ENCODE data around the gene PLAAT2.

DNA sequence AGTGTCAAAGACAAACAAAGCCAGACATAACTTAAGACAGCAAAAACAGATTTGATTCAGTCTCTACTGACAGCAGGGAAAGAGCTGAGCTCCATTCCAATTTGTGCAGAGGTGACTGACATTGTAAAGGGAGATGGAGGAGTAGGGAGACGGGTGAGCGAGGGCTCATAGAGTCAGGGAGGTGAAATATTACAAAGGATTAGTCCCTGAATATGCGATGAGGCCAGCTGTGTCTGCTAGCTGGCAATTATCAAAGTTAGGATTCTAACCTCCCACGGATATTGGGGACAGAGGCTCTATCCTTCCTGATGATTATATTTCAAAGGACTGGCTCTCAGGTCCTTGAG is 8.3 kb downstream of the PLAAT2 start:
- TF ChIP-seq, protein P1, sequence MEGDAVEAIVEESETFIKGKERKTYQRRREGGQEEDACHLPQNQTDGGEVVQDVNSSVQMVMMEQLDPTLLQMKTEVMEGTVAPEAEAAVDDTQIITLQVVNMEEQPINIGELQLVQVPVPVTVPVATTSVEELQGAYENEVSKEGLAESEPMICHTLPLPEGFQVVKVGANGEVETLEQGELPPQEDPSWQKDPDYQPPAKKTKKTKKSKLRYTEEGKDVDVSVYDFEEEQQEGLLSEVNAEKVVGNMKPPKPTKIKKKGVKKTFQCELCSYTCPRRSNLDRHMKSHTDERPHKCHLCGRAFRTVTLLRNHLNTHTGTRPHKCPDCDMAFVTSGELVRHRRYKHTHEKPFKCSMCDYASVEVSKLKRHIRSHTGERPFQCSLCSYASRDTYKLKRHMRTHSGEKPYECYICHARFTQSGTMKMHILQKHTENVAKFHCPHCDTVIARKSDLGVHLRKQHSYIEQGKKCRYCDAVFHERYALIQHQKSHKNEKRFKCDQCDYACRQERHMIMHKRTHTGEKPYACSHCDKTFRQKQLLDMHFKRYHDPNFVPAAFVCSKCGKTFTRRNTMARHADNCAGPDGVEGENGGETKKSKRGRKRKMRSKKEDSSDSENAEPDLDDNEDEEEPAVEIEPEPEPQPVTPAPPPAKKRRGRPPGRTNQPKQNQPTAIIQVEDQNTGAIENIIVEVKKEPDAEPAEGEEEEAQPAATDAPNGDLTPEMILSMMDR (IDR thresholded peaks at IDR 0.05) = no peak
- TF ChIP-seq POLR2A (IDR thresholded peaks at IDR 0.05) = no peak

Measured in right lobe of liver (tissue), 4 donors.